ENCODE measurements around the gene TTYH1.
"Not testable (repeated sequence)": the region's sequence is repeated elsewhere in the genome, so short reads cannot be mapped to it uniquely, and the experiment has no call there.

Gene TTYH1

GRCh38 chr19:54461613-54462012, 46.3 kb downstream of the TTYH1 start:
- no peak for DNase-seq

- DNase-seq, result no peak
Observed at GRCh38 chr19:54462047-54462654, 46.9 kb downstream of the TTYH1 start.

GRCh38 chr19:54462655-54463530, 47.6 kb downstream of the TTYH1 start:
- peak; percentile 35 for DNase-seq

GRCh38 chr19:54463531-54464043, 48.3 kb downstream of the TTYH1 start, which contains the start of gene LENG9:
TSS of gene LENG9 (minus strand) at chr19:54463778. CDS start at chr19:54463526, 252 bp downstream.
- peak; percentile 98 for DNase-seq

GRCh38 chr19:54464044-54464629, 48.9 kb downstream of the TTYH1 start:
- peak; percentile 98 for DNase-seq

- DNase-seq, result peak; percentile 78
Observed at GRCh38 chr19:54464630-54465425, 49.6 kb downstream of the TTYH1 start.

GRCh38 chr19:54465426-54466109, 50.3 kb downstream of the TTYH1 start:
- DNase-seq, result no peak

GRCh38 chr19:54466110-54466480, 50.8 kb downstream of the TTYH1 start:
- DNase-seq, result not testable (repeated sequence)

- no peak for DNase-seq
Observed at GRCh38 chr19:54469496-54469934, 54.3 kb downstream of the TTYH1 start.

GRCh38 chr19:54470276-54470887, 55.1 kb downstream of the TTYH1 start:
- no peak for DNase-seq

GRCh38 chr19:54470991-54471782, 55.9 kb downstream of the TTYH1 start:
- DNase-seq, result no peak

- no peak for DNase-seq
Observed at GRCh38 chr19:54473071-54473891, 58.0 kb downstream of the TTYH1 start, which contains the start of gene CDC42EP5. TSS of gene CDC42EP5 (minus strand) at chr19:54473296. CDS start at chr19:54465547, 7,749 bp downstream.

GRCh38 chr19:54473892-54474372, 58.7 kb downstream of the TTYH1 start:
- DNase-seq, result no peak

GRCh38 chr19:54475706-54476105, 60.4 kb downstream of the TTYH1 start:
- no peak for DNase-seq

- DNase-seq, result no peak
Observed at GRCh38 chr19:54477650-54478049, 62.4 kb downstream of the TTYH1 start.

- peak; percentile 19 for DNase-seq
Observed at GRCh38 chr19:54478677-54479266, 63.5 kb downstream of the TTYH1 start.

GRCh38 chr19:54480051-54480450, 64.8 kb downstream of the TTYH1 start:
- no peak for DNase-seq

- no peak for DNase-seq
Observed at GRCh38 chr19:54481326-54481930, 66.2 kb downstream of the TTYH1 start.

GRCh38 chr19:54482889-54483288, 67.6 kb downstream of the TTYH1 start:
- no peak for DNase-seq
